Measurements from ENCODE around the gene CDK6. TPM values are rescaled to one million over a fixed set of nuclear protein-coding genes. Genes with fewer than 3 reads are reported as not detected.

The CDK6 gene
- total RNA-seq, 1 donor, result 36.0 TPM

DNA sequence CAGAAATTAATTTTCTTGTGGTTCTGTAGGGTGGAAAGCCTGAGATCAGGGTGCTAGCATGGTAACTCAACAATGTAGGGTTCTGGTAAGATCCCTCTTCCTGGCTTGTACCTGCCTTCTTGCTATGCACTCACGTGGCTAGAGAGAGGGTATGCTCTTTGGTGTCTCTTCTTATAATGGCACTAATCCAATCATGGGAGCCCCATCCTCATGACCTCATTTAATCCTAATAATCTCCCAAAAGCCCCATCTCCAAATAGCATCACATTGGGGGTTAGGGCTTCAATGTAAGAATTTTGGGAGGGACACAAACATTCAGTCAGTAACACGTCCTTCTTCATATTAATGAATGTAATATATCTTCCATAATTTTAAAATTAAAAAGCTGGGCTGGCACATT is 206.6 kb downstream of the CDK6 start:
- DNase-seq (ENCODE audit: low read depth), result no peak
- TF ChIP-seq, protein P1, sequence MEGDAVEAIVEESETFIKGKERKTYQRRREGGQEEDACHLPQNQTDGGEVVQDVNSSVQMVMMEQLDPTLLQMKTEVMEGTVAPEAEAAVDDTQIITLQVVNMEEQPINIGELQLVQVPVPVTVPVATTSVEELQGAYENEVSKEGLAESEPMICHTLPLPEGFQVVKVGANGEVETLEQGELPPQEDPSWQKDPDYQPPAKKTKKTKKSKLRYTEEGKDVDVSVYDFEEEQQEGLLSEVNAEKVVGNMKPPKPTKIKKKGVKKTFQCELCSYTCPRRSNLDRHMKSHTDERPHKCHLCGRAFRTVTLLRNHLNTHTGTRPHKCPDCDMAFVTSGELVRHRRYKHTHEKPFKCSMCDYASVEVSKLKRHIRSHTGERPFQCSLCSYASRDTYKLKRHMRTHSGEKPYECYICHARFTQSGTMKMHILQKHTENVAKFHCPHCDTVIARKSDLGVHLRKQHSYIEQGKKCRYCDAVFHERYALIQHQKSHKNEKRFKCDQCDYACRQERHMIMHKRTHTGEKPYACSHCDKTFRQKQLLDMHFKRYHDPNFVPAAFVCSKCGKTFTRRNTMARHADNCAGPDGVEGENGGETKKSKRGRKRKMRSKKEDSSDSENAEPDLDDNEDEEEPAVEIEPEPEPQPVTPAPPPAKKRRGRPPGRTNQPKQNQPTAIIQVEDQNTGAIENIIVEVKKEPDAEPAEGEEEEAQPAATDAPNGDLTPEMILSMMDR (IDR thresholded peaks at IDR 0.05; ENCODE audit: insufficient read depth, low read length), result no peak
- no peak overlapping the region for H3K4me3 ChIP-seq (ENCODE audit: low read depth, low read length)

DNA sequence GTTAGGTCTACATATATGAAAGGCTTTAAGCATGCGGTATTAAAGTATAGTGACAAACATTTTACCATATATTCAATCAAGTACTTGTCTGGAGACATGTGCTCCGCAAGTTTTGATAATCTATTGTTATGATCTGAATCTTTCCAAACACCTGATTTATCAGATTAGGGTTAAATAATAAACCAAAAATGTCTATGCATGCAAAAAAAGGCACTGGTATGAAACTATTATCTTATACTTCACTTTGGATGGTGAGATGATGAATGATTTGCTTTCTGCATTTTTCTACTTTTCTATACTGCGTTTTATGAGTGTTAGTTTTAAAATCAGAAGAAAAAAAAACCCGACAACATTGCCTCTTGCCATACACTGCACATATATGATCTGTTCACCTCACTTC is 208.4 kb downstream of the CDK6 start:
- no peak overlapping the region for H3K4me3 ChIP-seq (ENCODE audit: low read depth, low read length)
- DNase-seq (ENCODE audit: low read depth), result no peak
- TF ChIP-seq, protein P1 (IDR thresholded peaks at IDR 0.05; ENCODE audit: insufficient read depth, low read length), result no peak

DNA sequence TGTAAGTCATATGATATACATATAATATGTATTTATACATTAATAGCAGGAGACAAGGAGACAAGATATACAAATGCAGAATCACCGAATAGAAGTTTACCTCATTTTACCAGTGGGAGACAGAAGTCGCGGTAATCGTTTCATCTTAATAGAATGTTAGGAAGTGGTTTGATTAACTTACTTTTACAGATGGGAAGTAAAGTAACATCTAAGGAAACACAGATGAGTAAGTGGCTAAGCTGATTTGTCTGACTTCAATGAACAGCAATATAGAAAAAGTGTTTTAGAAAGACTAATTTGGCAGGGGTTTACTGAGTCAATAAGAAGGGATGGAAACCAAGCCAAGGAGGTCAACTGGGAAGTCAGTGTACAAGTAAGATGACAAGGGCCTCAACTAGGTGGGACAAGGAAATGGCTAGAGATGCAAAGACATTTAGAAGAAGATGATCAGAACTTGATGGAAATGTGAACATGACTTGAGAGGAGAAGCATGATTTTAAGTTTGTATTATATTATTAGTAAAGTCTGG is 210.0 kb downstream of the CDK6 start:
- TF ChIP-seq, protein P1 (IDR thresholded peaks at IDR 0.05; ENCODE audit: insufficient read depth, low read length), result no peak
- DNase-seq (ENCODE audit: low read depth), result no peak
- H3K4me3 ChIP-seq (ENCODE audit: low read depth, low read length), result no peak overlapping the region

DNA sequence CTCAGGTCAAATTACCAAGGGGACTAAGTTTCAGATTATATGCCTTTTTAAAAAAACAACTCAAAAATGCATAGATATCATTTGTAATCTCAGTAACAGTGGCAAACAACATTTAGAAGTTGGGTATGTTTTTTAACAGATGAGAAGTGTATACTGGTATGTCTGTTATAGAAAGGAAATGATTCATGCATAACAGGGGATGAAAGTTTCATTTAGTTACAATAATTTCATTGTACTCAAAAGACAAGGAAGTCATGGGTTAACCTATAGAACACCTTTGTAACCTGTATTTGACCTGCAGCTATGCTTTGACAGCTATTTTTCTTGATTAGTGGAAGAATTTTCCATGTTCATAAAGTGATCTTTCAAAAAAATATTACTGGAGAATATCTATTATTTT is 210.8 kb downstream of the CDK6 start:
- H3K4me3 ChIP-seq (ENCODE audit: low read depth, low read length), result no peak overlapping the region
- TF ChIP-seq, protein P1 (IDR thresholded peaks at IDR 0.05; ENCODE audit: insufficient read depth, low read length), result no peak
- no peak for DNase-seq (ENCODE audit: low read depth)

- TF ChIP-seq, protein P1 (IDR thresholded peaks at IDR 0.05; ENCODE audit: insufficient read depth, low read length), result no peak
- no peak overlapping the region for H3K4me3 ChIP-seq (ENCODE audit: low read depth, low read length)
- no peak for DNase-seq (ENCODE audit: low read depth)
Observed at GRCh38 chr7:92624298-92624996, 211.9 kb downstream of the CDK6 start.

GRCh38 chr7:92623544-92623943 is 212.8 kb downstream of the CDK6 start:
- DNase-seq (ENCODE audit: low read depth), result no peak
- TF ChIP-seq, protein P1 (IDR thresholded peaks at IDR 0.05; ENCODE audit: insufficient read depth, low read length), result no peak
- H3K4me3 ChIP-seq (ENCODE audit: low read depth, low read length), result no peak overlapping the region
